Measurements from ENCODE around the gene GLB1L3.

The GLB1L3 gene

GRCh38 chr11:134293119-134294113 lies 17.2 kb downstream of the GLB1L3 start:
- H3K4me3 ChIP-seq (ENCODE audit: low read depth, low read length): no peak overlapping the region
- no peak for DNase-seq
- in situ Hi-C loops (cut with HindIII; ENCODE audit: low pct_ligation_motif_present, low sequenced_read_pairs): no loop called here
- H3K27me3 ChIP-seq (replicated peaks): no peaks in the 10 kb centered on the region
- H3K27ac ChIP-seq: no peak overlapping the region
- no peaks in the 10 kb centered on the region for H3K36me3 ChIP-seq (replicated peaks)
- no peak for TF ChIP-seq CTCF (IDR thresholded peaks at IDR 0.05; ENCODE audit: low read depth, low read length, missing control alignments)

DNA sequence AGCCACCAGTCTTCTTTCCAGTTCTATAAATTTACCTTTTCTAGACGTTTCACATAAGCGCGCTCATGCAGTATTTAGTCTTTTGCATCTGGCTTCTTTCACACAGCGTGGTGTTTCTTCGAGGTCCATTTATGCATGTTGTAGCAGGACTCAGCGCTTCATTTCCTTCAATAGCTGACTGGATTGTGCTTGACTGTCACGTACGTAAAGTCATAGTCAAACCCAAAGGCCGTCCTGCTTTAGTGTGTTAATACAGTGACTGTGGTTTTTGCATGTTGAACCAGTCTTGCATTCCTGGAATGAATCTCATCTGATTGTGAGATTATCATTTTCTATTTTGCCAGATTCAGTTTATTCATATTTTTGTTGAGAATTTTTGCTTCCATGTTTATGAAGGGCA lies 18.5 kb downstream of the GLB1L3 start:
- DNase-seq: no peak
- H3K36me3 ChIP-seq (replicated peaks): no peaks in the 10 kb centered on the region
- in situ Hi-C loops (cut with HindIII; ENCODE audit: low pct_ligation_motif_present, low sequenced_read_pairs): no loop called here
- H3K27ac ChIP-seq: no peak overlapping the region
- H3K27me3 ChIP-seq (replicated peaks): no peaks in the 10 kb centered on the region
- TF ChIP-seq CTCF (IDR thresholded peaks at IDR 0.05; ENCODE audit: low read depth, low read length, missing control alignments): no peak
- H3K4me3 ChIP-seq (ENCODE audit: low read depth, low read length): no peak overlapping the region

GRCh38 chr11:134312223-134312622 lies 36.0 kb downstream of the GLB1L3 start:
- TF ChIP-seq CTCF (IDR thresholded peaks at IDR 0.05; ENCODE audit: low read depth, low read length, missing control alignments): no peak
- Histone ChIP-seq H3K36me3 (replicated peaks) (no peaks in the 10 kb centered on the region), H3K27ac (no peak overlapping the region), H3K27me3 (replicated peaks) (no peaks in the 10 kb centered on the region), H3K4me3 (ENCODE audit: low read depth, low read length) (no peak overlapping the region)
- no peak for DNase-seq
- in situ Hi-C loops (cut with HindIII; ENCODE audit: low pct_ligation_motif_present, low sequenced_read_pairs): no loop called here

DNA sequence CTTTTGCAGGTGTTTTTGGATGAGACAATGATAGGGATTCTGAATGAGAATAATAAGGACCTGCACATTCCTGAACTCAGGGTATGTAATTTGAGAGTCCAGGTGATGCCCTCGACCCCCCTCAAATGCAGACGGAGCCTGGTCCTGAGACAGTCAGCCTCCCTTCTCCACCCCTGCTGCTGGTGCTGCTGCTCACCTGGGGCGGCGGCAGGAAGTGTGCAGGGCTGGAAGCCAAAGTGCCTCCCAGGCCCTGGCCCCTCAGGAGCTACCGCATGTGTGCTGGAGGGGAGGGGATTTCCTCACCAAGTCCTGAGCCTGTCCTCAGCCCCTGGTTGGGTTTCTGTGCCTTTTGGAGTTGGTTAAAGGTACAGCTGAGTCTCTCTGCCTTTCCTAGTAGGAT lies 36.6 kb downstream of the GLB1L3 start:
- no peak for DNase-seq
- Histone ChIP-seq H3K36me3 (replicated peaks) (no peaks in the 10 kb centered on the region), H3K4me3 (ENCODE audit: low read depth, low read length) (no peak overlapping the region), H3K27ac (no peak overlapping the region), H3K27me3 (replicated peaks) (no peaks in the 10 kb centered on the region)
- TF ChIP-seq CTCF (IDR thresholded peaks at IDR 0.05; ENCODE audit: low read depth, low read length, missing control alignments): no peak
- in situ Hi-C loops (cut with HindIII; ENCODE audit: low pct_ligation_motif_present, low sequenced_read_pairs): no loop called here

- in situ Hi-C loops (cut with HindIII; ENCODE audit: low pct_ligation_motif_present, low sequenced_read_pairs): no loop called here
- TF ChIP-seq CTCF (IDR thresholded peaks at IDR 0.05; ENCODE audit: low read depth, low read length, missing control alignments): no peak
- DNase-seq: no peak
- no peak overlapping the region for H3K4me3 ChIP-seq (ENCODE audit: low read depth, low read length)
- no peaks in the 10 kb centered on the region for H3K27me3 ChIP-seq (replicated peaks)
- H3K27ac ChIP-seq: no peak overlapping the region
- H3K36me3 ChIP-seq (replicated peaks): no peaks in the 10 kb centered on the region
These were observed 37.2 kb downstream of the GLB1L3 start for GRCh38 chr11:134313379-134313778.
